H1 (cell line): ENCODE results near the gene INTU. TPM values are rescaled to one million over a fixed set of nuclear protein-coding genes. Genes with fewer than 3 reads are reported as not detected.

Source experiments
- ASH2L ChIP-seq: fragments of 200-600, 300-600 bp; sonication (generic); IDR thresholded peaks from one replicate; pipeline ENCODE4 v1.7.1; 2017; ENCODE audit warnings: low read length
- ATF3 ChIP-seq: IDR thresholded peaks from 2 replicates; pipeline ENCODE4 v1.6.1; 2011; ENCODE audit warnings: low read depth, mild to moderate bottlenecking, low read length; ENCODE audit not compliant: insufficient read depth
- CBX5 ChIP-seq: fragments of 300-800, 300-1000 bp; sonication (generic); IDR thresholded peaks from 2 replicates; pipeline ENCODE4 v1.7.1; 2016; ENCODE audit warnings: antibody characterized with exemption, low read length, low read depth
- CHD7 ChIP-seq: fragments of 300-600 bp; sonication (generic); IDR thresholded peaks from 2 replicates; pipeline ENCODE4 v1.7.1; 2012; ENCODE audit warnings: low read length, moderate library complexity, mild to moderate bottlenecking, inconsistent platforms; ENCODE audit not compliant: insufficient replicate concordance
- NANOG ChIP-seq: IDR thresholded peaks from 2 replicates; pipeline ENCODE4 v1.6.1; 2011; ENCODE audit warnings: low read length, low read depth, mild to moderate bottlenecking, inconsistent platforms; ENCODE audit not compliant: insufficient read depth, poor library complexity, severe bottlenecking
- POU5F1 ChIP-seq: IDR thresholded peaks from 2 replicates; pipeline ENCODE4 v1.6.1; 2011; ENCODE audit warnings: low read depth, mild to moderate bottlenecking, low read length, moderate library complexity
- SIN3A ChIP-seq, 2 experiments: IDR thresholded peaks in 1 of 2; conservative IDR thresholded peaks in 1 of 2; 2 replicates each; pipeline ENCODE4 v1.6.1; 2011 to 2012; ENCODE audit warnings: low read length in 2 of 2, improper control_type of control experiment in 1 of 2, low read depth in 1 of 2, mild to moderate bottlenecking in 1 of 2
- TBP ChIP-seq: IDR thresholded peaks from 2 replicates; pipeline ENCODE4 v1.6.1; 2011; ENCODE audit warnings: low read depth, low read length, improper control_type of control experiment
- USF2 ChIP-seq: IDR thresholded peaks from 2 replicates; pipeline ENCODE4 v1.6.1; 2011; ENCODE audit warnings: low read length, improper control_type of control experiment
- polyA plus RNA-seq, 7 experiments: library from polyadenylated mRNA; depleted of rRNA in 3 of 7; stranded (reverse) in 5 of 7; unstranded in 2 of 7; fragments of >200 nt in 5 of 7; fragments of 200-250 nt in 2 of 7; gene quantifications; 1 replicate in 5 of 7; 2 replicates in 1 of 7; 4 replicates in 1 of 7; pipeline versions ENCODE4 v1.2.1 to v1.2.3, GENCODE V29; 2011 to 2013; ENCODE audit warnings: missing spikeins in 2 of 7, mixed read lengths in 2 of 7
- total RNA-seq: library from RNA; stranded (reverse); fragmentation: NEBNext Ultra II Directional; extraction: Animal tissue kit (Norgen Biotek cat#: 25700); gene quantifications from 2 replicates; pipeline ENCODE4 v1.2.1, GENCODE V29; 2021

INTU gene
- total and polyA plus RNA-seq, 2 of the 8 experiments (the other 6 are each of a cell fraction or from before 2014, with no cell fraction given): 6.0 to 15.1 TPM

GRCh38 chr4:127630152-127630551 lies 2.6 kb upstream of the INTU start (continued):
- TF ChIP-seq CHD7 (no peak), POU5F1 (no peak), ATF3 (no peak), CBX5 (no peak), NANOG (no peak), ASH2L (no peak), USF2 (no peak), SIN3A (conservative IDR thresholded peaks at IDR 0.05 in 1 of 2, IDR thresholded peaks at IDR 0.05 in 1 of 2; ENCODE audit: low read depth in 1 of 2, low read length in 2 of 2) (no peak), TBP (no peak)
